ENCODE results near the gene IL15.
A peak's percentile ranks its signal among the peaks of the same experiment; 100 is the strongest.
"Not testable (repeated sequence)": the region's sequence is repeated elsewhere in the genome, so short reads cannot be mapped to it uniquely, and the experiment has no call there.

The IL15 gene, protein sequence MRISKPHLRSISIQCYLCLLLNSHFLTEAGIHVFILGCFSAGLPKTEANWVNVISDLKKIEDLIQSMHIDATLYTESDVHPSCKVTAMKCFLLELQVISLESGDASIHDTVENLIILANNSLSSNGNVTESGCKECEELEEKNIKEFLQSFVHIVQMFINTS

DNA sequence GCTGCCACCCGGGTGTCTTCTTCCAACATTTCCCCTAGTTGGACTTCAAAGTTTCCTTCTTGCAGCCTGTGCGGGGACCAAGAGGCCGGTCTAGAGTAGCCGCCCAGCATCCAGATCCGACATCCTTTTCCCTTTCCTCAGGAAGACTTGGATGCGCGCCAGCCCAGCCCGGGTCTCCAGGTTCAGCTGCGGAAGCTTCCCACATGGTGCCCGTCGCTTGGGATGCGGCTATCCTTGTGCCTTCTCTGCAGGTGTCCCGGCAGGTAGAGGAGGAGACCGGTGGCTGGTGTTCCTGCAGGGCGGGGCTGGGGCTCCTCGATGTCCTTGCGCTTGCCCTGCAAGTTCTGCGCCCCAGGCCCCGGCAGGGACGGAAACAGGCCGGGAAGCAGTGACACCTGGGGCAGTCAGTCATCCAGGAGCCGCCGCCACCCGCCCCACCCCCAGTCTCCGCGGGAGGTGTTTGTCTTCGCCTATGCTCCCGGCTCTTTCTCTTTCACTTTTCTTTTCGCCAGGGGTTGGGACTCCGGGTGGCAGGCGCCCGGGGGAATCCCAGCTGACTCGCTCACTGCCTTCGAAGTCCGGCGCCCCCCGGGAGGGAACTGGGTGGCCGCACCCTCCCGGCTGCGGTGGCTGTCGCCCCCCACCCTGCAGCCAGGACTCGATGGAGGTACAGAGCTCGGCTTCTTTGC is at the start of gene IL15:
TSS of gene IL15 (plus strand) at position 502 of the 689 bp plus-strand sequence. CDS start 82,882 bp downstream, outside the sequence.
- H3K4me3 ChIP-seq (ENCODE audit: low read depth, low read length): peak within 1 kb of the TSS; percentile 75
- TF ChIP-seq, protein P1, sequence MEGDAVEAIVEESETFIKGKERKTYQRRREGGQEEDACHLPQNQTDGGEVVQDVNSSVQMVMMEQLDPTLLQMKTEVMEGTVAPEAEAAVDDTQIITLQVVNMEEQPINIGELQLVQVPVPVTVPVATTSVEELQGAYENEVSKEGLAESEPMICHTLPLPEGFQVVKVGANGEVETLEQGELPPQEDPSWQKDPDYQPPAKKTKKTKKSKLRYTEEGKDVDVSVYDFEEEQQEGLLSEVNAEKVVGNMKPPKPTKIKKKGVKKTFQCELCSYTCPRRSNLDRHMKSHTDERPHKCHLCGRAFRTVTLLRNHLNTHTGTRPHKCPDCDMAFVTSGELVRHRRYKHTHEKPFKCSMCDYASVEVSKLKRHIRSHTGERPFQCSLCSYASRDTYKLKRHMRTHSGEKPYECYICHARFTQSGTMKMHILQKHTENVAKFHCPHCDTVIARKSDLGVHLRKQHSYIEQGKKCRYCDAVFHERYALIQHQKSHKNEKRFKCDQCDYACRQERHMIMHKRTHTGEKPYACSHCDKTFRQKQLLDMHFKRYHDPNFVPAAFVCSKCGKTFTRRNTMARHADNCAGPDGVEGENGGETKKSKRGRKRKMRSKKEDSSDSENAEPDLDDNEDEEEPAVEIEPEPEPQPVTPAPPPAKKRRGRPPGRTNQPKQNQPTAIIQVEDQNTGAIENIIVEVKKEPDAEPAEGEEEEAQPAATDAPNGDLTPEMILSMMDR (IDR thresholded peaks at IDR 0.05; ENCODE audit: insufficient read depth, low read depth, low read length, missing control alignments): no peak
- peak; percentile 90 for DNase-seq (ENCODE audit: low read depth)

DNA sequence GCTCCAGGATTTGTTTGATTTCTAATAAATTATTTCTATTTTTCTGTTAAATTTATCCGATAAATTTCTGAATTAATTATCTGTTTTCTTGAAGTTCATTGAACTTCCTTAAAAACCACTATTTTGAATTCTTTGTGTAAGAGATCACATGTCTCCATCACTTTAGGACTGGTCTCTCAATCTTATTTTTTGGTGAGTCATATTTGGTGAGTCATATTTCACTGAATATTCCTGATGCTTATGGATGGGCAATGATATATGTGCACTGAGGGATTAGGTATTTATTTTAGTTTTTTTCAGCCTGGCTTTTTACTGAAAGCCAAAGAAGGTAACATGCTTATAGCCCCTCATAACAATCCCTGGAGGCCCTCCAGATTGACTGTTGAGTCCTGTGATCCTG is 48.5 kb upstream of the IL15 start:
- H3K4me3 ChIP-seq (ENCODE audit: low read depth, low read length): no peak overlapping the region
- TF ChIP-seq, protein P1 (IDR thresholded peaks at IDR 0.05; ENCODE audit: insufficient read depth, low read depth, low read length, missing control alignments): no peak
- DNase-seq (ENCODE audit: low read depth): no peak

GRCh38 chr4:141595531-141595930 is 40.9 kb upstream of the IL15 start:
- TF ChIP-seq, protein P1 (IDR thresholded peaks at IDR 0.05; ENCODE audit: insufficient read depth, low read depth, low read length, missing control alignments): no peak
- no peak overlapping the region for H3K4me3 ChIP-seq (ENCODE audit: low read depth, low read length)
- no peak for DNase-seq (ENCODE audit: low read depth)

GRCh38 chr4:141599853-141600252 is 36.5 kb upstream of the IL15 start:
- H3K4me3 ChIP-seq (ENCODE audit: low read depth, low read length): no peak overlapping the region
- DNase-seq (ENCODE audit: low read depth): no peak
- TF ChIP-seq, protein P1 (IDR thresholded peaks at IDR 0.05; ENCODE audit: insufficient read depth, low read depth, low read length, missing control alignments): no peak

DNA sequence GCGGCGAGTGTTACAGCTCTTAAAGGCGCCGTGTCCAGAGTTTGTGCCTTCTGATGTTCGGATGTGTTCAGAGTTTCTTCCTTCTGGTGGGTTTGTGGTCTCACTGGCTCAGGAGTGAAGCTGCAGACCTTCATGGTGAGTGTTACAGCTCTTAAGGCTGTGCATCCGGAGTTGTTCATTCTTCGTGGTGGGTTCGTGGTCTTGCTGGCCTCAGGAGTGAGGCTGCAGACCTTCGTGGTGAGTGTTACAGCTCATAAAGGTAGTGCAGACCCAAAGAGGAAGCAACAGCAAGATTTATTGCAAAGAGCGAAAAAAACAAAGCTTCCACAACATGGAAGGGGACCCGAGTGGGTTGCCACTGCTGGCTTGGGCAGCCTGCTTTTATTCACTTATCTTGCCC is 31.7 kb upstream of the IL15 start:
- DNase-seq (ENCODE audit: low read depth): peak; percentile 22

DNA sequence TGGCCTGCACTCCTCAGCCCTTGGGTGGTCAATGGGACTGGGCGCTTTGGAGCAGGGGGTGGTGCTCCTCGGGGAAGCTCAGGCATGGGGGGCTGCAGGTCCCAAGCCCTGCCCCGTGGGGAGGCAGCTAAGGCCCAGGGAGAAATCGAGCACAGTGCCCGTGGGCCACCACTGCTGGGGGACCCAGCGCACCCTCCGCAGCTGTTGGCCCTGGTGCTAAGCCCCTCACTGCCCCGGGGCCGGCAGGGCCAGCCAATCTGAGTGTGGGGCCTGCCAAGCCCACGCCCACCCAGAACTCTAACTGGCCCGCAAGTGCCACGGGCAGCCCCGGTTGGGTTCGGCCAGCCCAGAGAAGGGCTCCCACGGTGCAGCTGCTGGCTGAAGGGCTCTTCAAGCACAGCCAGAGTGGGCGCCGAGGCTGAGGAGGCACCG is 30.9 kb upstream of the IL15 start:
- DNase-seq (ENCODE audit: low read depth): no peak
- no peak overlapping the region for H3K4me3 ChIP-seq (ENCODE audit: low read depth, low read length)
- TF ChIP-seq, protein P1 (IDR thresholded peaks at IDR 0.05; ENCODE audit: insufficient read depth, low read depth, low read length, missing control alignments): no peak

More for the DNA sequence above, 31.7 kb upstream of the IL15 start:
- H3K4me3 ChIP-seq (ENCODE audit: low read depth, low read length): not testable (repeated sequence)

- DNase-seq (ENCODE audit: low read depth): no peak
- H3K4me3 ChIP-seq (ENCODE audit: low read depth, low read length): no peak overlapping the region
- TF ChIP-seq, protein P1 (IDR thresholded peaks at IDR 0.05; ENCODE audit: insufficient read depth, low read depth, low read length, missing control alignments): no peak
These were observed 27.1 kb upstream of the IL15 start for GRCh38 chr4:141609243-141609642.

All from GM12865 (cell line).